K562 (cell line): Measurements from ENCODE around the gene GOLT1A.

Experiments used
- CEBPB ChIP-seq: fragments of 450-650 bp; IDR thresholded peaks from 2 replicates; pipeline ENCODE4 v1.6.1; 2016; ENCODE audit warnings: missing genetic modification characterization, missing compliant biosample characterization
- CTCF ChIP-seq, 3 experiments: IDR thresholded peaks in 2 of 3; conservative IDR thresholded peaks in 1 of 3; 2 replicates each; pipeline ENCODE4 v1.5.1; 2011 to 2012; ENCODE audit warnings: low read length in 3 of 3, mild to moderate bottlenecking in 3 of 3, control low read depth in 2 of 3, improper control_type of control experiment in 1 of 3, inconsistent platforms in 1 of 3, low read depth in 1 of 3, mixed read lengths in 1 of 3, moderate library complexity in 1 of 3; ENCODE audit not compliant: insufficient read depth in 2 of 3
- FOXA1 ChIP-seq: fragments of 450-650 bp; IDR thresholded peaks from 2 replicates; pipeline ENCODE4 v1.6.1; 2016; ENCODE audit warnings: mild to moderate bottlenecking, borderline replicate concordance
- HDAC6 ChIP-seq: IDR thresholded peaks from 2 replicates; pipeline ENCODE4 v1.6.1; 2012; ENCODE audit warnings: low read depth, mild to moderate bottlenecking, control low read depth, inconsistent platforms, low read length, moderate library complexity
- POLR2H ChIP-seq: IDR thresholded peaks from 2 replicates; pipeline ENCODE4 v1.6.1; 2016; ENCODE audit warnings: missing genetic modification characterization, low read depth, mild to moderate bottlenecking, control low read depth, missing compliant biosample characterization, moderate library complexity
- RFX5 ChIP-seq: IDR thresholded peaks from 2 replicates; pipeline ENCODE4 v1.6.1; 2011; ENCODE audit warnings: low read depth, mild to moderate bottlenecking, improper control_type of control experiment, low read length
- TGIF2 ChIP-seq: sonication (generic); formaldehyde crosslinking; IDR thresholded peaks from 2 replicates; pipeline ENCODE4 v1.8.1; 2022; ENCODE audit warnings: mild to moderate bottlenecking, missing genetic modification reagents, moderate library complexity
- TF ChIP-seq, protein P1 (sequence below), 3 experiments: fragments of 200-800 bp in 1 of 3; fragments of 250-450 bp in 1 of 3; fragments of 450-650 bp in 1 of 3; sonication (Bioruptor Pico) in 1 of 3; sonication (Bioruptor generic) in 1 of 3; formaldehyde crosslinking in 1 of 3; IDR thresholded peaks; 2 replicates each; pipeline versions ENCODE4 v1.6.1 to v1.8.0; 2016 to 2022; ENCODE audit warnings: mild to moderate bottlenecking in 2 of 3, missing genetic modification characterization in 2 of 3, missing compliant biosample characterization in 1 of 3, moderate library complexity in 1 of 3

DNA sequence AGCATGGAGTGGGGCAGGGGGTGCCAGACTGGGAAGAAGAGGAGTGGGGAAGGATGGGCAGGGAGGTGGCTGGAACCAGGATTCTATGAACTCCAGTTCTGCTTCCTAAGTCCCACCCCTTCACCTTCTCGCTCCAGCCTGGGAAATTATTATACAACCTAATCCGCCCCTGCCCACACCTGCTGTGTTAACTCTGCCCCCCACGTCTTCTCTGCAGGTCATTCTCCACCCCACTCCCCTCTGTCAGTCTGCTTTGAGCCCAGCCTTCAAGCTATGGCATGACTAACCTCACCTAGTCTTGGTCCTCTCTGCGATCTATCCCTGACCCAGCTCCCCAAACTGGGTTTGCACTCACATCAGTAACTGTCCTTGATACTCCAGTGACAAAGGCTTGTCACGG, 46.0 kb upstream of the GOLT1A start:
- no peak for TF ChIP-seq CEBPB
- no peak for TF ChIP-seq POLR2H (tag)
- TF ChIP-seq, protein P1, sequence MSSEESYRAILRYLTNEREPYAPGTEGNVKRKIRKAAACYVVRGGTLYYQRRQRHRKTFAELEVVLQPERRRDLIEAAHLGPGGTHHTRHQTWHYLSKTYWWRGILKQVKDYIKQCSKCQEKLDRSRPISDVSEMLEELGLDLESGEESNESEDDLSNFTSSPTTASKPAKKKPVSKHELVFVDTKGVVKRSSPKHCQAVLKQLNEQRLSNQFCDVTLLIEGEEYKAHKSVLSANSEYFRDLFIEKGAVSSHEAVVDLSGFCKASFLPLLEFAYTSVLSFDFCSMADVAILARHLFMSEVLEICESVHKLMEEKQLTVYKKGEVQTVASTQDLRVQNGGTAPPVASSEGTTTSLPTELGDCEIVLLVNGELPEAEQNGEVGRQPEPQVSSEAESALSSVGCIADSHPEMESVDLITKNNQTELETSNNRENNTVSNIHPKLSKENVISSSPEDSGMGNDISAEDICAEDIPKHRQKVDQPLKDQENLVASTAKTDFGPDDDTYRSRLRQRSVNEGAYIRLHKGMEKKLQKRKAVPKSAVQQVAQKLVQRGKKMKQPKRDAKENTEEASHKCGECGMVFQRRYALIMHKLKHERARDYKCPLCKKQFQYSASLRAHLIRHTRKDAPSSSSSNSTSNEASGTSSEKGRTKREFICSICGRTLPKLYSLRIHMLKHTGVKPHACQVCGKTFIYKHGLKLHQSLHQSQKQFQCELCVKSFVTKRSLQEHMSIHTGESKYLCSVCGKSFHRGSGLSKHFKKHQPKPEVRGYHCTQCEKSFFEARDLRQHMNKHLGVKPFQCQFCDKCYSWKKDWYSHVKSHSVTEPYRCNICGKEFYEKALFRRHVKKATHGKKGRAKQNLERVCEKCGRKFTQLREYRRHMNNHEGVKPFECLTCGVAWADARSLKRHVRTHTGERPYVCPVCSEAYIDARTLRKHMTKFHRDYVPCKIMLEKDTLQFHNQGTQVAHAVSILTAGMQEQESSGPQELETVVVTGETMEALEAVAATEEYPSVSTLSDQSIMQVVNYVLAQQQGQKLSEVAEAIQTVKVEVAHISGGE (CRISPR knock-in tag; IDR thresholded peaks at IDR 0.05), result no peak
- no peak for TF ChIP-seq FOXA1
- no peak for TF ChIP-seq HDAC6
- TF ChIP-seq TGIF2, result no peak
- no peak for TF ChIP-seq RFX5
- TF ChIP-seq CTCF (IDR thresholded peaks at IDR 0.05 in 2 of 3, conservative IDR thresholded peaks at IDR 0.05 in 1 of 3; ENCODE audit: insufficient read depth in 2 of 3, low read depth in 1 of 3, low read length in 3 of 3), result no peak
